IMR-90 (cell line): Measurements from ENCODE around the gene SENP6. TPM values are rescaled to one million over a fixed set of nuclear protein-coding genes. Genes with fewer than 3 reads are reported as not detected.

Experiments
- ATAC-seq: fragments of 200-7000 bp; cut with Tn5 transposase; 2 replicates; pipeline ENCODE4 v1.9.1; 2020; ENCODE audit warnings: low read depth, mild to moderate bottlenecking, moderate library complexity
- BruUV-seq: library from RNA; stranded (reverse); fragments of 400-500 nt; replicated peaks from 2 replicates; lab custom pipeline; 2021; lab: Mats Ljungman, UMichigan
- CTCF ChIA-PET: fragments of 300-600 bp; formaldehyde crosslinking; extraction: SDS; loops from one replicate; lab custom pipeline; 2021; ENCODE audit warnings: antibody characterized with exemption; lab: Yijun Ruan, JAX
- POLR2A ChIA-PET: fragments of 300-600 bp; sonication (Branson Sonifier 250); formaldehyde crosslinking; loops from one replicate; lab custom pipeline; 2022; ENCODE audit warnings: antibody characterized with exemption; ENCODE audit not compliant: unreplicated experiment; lab: Charles Lee
- DNase-seq: peaks from one replicate; pipeline ENCODE4 v3.0.0; 2013
- H2AFZ ChIP-seq: replicated peaks from 2 replicates; pipeline ENCODE3; 2013; ENCODE audit warnings: low read length, mild to moderate bottlenecking; ENCODE audit not compliant: poor library complexity
- H2AK5ac ChIP-seq: 2 replicates; pipeline ENCODE4 v1.6.1; 2013; ENCODE audit warnings: low read depth, low read length, inconsistent platforms
- H2AK9ac ChIP-seq: replicated peaks from 2 replicates; pipeline ENCODE3; 2013; ENCODE audit warnings: mild to moderate bottlenecking, low read depth, low read length, moderate library complexity; ENCODE audit not compliant: poor library complexity
- H2BK120ac ChIP-seq: 2 replicates; pipeline ENCODE4 v1.6.1; 2013; ENCODE audit warnings: low read depth, low read length, inconsistent platforms
- H2BK15ac ChIP-seq: 3 replicates; pipeline ENCODE4 v1.6.1; 2013; ENCODE audit warnings: low read depth, low read length, inconsistent platforms
- H2BK20ac ChIP-seq: 2 replicates; pipeline ENCODE4 v1.6.1; 2013; ENCODE audit warnings: low read depth, mild to moderate bottlenecking, inconsistent platforms, low read length, moderate library complexity
- H2BK5ac ChIP-seq: 2 replicates; pipeline ENCODE4 v1.6.1; 2013; ENCODE audit warnings: mild to moderate bottlenecking, low read depth, low read length, inconsistent platforms; ENCODE audit not compliant: poor library complexity, severe bottlenecking
- H3K14ac ChIP-seq: replicated peaks from 2 replicates; pipeline ENCODE4 v1.6.1; 2013; ENCODE audit warnings: low read depth, low read length, inconsistent platforms
- H3K18ac ChIP-seq: 2 replicates; pipeline ENCODE4 v1.6.1; 2013; ENCODE audit warnings: low read depth, low read length, control low read depth
- H3K23ac ChIP-seq: 2 replicates; pipeline ENCODE4 v1.6.1; 2013; ENCODE audit warnings: low read depth, low read length, inconsistent platforms
- H3K27ac ChIP-seq: 2 replicates; pipeline ENCODE4 v1.5.1; 2013; ENCODE audit warnings: mild to moderate bottlenecking, control low read depth, low read length; ENCODE audit not compliant: insufficient read depth
- H3K27me3 ChIP-seq: 2 replicates; pipeline ENCODE4 v1.6.1; 2013; ENCODE audit warnings: low read length; ENCODE audit not compliant: control insufficient read depth, insufficient read depth
- H3K36me3 ChIP-seq: 2 replicates; pipeline ENCODE4 v1.6.1; 2013; ENCODE audit warnings: low read length, mixed read lengths; ENCODE audit not compliant: control insufficient read depth, insufficient read depth
- H3K4ac ChIP-seq: 2 replicates; pipeline ENCODE4 v1.6.1; 2013; ENCODE audit warnings: low read depth, low read length, inconsistent platforms
- H3K4me1 ChIP-seq: 2 replicates; pipeline ENCODE4 v1.6.1; 2013; ENCODE audit warnings: low read length, mixed read lengths; ENCODE audit not compliant: control insufficient read depth, insufficient read depth
- H3K4me2 ChIP-seq: 2 replicates; pipeline ENCODE4 v1.6.1; 2013; ENCODE audit warnings: low read depth, mild to moderate bottlenecking, control low read depth, low read length, moderate library complexity
- H3K4me3 ChIP-seq: 2 replicates; pipeline ENCODE4 v1.5.1; 2013; ENCODE audit warnings: low read depth, mild to moderate bottlenecking, control low read depth, low read length, moderate library complexity; ENCODE audit not compliant: insufficient read depth
- H3K56ac ChIP-seq: 2 replicates; pipeline ENCODE4 v1.6.1; 2013; ENCODE audit warnings: low read length, inconsistent platforms; ENCODE audit not compliant: insufficient read depth; ENCODE audit errors: extremely low read depth
- H3K79me1 ChIP-seq, 2 experiments: 2 replicates each; pipeline ENCODE4 v1.6.1; 2013; ENCODE audit warnings: low read length in 2 of 2, inconsistent platforms in 1 of 2, low read depth in 1 of 2
- H3K9ac ChIP-seq: 2 replicates; pipeline ENCODE4 v1.6.1; 2013; ENCODE audit warnings: low read depth, low read length, control low read depth
- H3K9me1 ChIP-seq: 2 replicates; pipeline ENCODE4 v1.6.1; 2013; ENCODE audit warnings: low read length, inconsistent platforms; ENCODE audit not compliant: insufficient read depth
- H3K9me3 ChIP-seq: 2 replicates; pipeline ENCODE4 v1.6.1; 2013; ENCODE audit warnings: low read length; ENCODE audit not compliant: control insufficient read depth, insufficient read depth
- H4K20me1 ChIP-seq: 2 replicates; pipeline ENCODE4 v1.6.1; 2013; ENCODE audit warnings: low read length, inconsistent platforms; ENCODE audit not compliant: insufficient read depth
- H4K5ac ChIP-seq: 2 replicates; pipeline ENCODE4 v1.6.1; 2013; ENCODE audit warnings: mild to moderate bottlenecking, low read depth, low read length, control low read depth
- H4K8ac ChIP-seq, 2 experiments: 2 replicates each; pipeline ENCODE4 v1.6.1; 2013; ENCODE audit warnings: low read depth in 2 of 2, low read length in 2 of 2, control low read depth in 1 of 2, inconsistent platforms in 1 of 2
- H4K91ac ChIP-seq: 2 replicates; pipeline ENCODE4 v1.6.1; 2013; ENCODE audit warnings: low read depth, low read length, inconsistent platforms; ENCODE audit not compliant: insufficient read depth
- BHLHE40 ChIP-seq: fragments of 150-350 bp; IDR thresholded peaks from 2 replicates; pipeline ENCODE4 v1.6.1; 2016; ENCODE audit warnings: mild to moderate bottlenecking, low read depth, low read length
- CEBPB ChIP-seq: IDR thresholded peaks from 2 replicates; pipeline ENCODE4 v1.6.1; 2012; ENCODE audit warnings: low read depth, low read length, improper control_type of control experiment
- CHD1 ChIP-seq: IDR thresholded peaks from 2 replicates; pipeline ENCODE4 v1.6.1; 2012; ENCODE audit warnings: low read depth, low read length, improper control_type of control experiment
- FOS ChIP-seq: fragments of 150-350 bp; IDR thresholded peaks from 2 replicates; pipeline ENCODE4 v1.6.1; 2016; ENCODE audit warnings: low read depth, low read length
- MAFK ChIP-seq: IDR thresholded peaks from 2 replicates; pipeline ENCODE4 v1.6.1; 2012; ENCODE audit warnings: low read depth, low read length, improper control_type of control experiment
- MXI1 ChIP-seq: IDR thresholded peaks from 2 replicates; pipeline ENCODE4 v1.6.1; 2012; ENCODE audit warnings: low read depth, mild to moderate bottlenecking, low read length, moderate library complexity, borderline replicate concordance
- NFE2L2 ChIP-seq: fragments of 150-350 bp; IDR thresholded peaks from 2 replicates; pipeline ENCODE4 v1.6.1; 2016; ENCODE audit warnings: low read depth, mild to moderate bottlenecking, low read length
- POLR2A ChIP-seq: IDR thresholded peaks from 2 replicates; pipeline ENCODE4 v1.6.1; 2012; ENCODE audit warnings: mild to moderate bottlenecking, low read depth, low read length
- RCOR1 ChIP-seq: IDR thresholded peaks from 2 replicates; pipeline ENCODE4 v1.6.1; 2012; ENCODE audit warnings: mild to moderate bottlenecking, low read length, improper control_type of control experiment; ENCODE audit not compliant: insufficient replicate concordance
- RFX5 ChIP-seq: IDR thresholded peaks from 2 replicates; pipeline ENCODE4 v1.8.0; 2012; ENCODE audit warnings: low read depth, mild to moderate bottlenecking, low read length, moderate library complexity
- USF2 ChIP-seq: fragments of 150-350 bp; IDR thresholded peaks from 2 replicates; pipeline ENCODE4 v1.6.1; 2017; ENCODE audit warnings: mild to moderate bottlenecking, antibody characterized with exemption, low read length, low read depth
- dilution Hi-C: fragments of 300-500 bp; cut with HindIII; formaldehyde crosslinking; loops from one replicate; pipeline ENCODE4 v1.14.3; 2018; ENCODE audit warnings: low sequenced_read_pairs; ENCODE audit not compliant: unreplicated experiment
- in situ Hi-C: fragments of 300-500 bp; cut with MboI; formaldehyde crosslinking; loops from 3 replicates; pipeline ENCODE4 v1.14.3; 2019; ENCODE audit warnings: low sequenced_read_pairs, inconsistent platforms, mixed read lengths
- intact Hi-C: fragments of 100-400 bp; cut with micrococcal nuclease; formaldehyde crosslinking; loops from 2 replicates; pipeline ENCODE4 v1.10.0; 2022
- polyA plus RNA-seq, 3 experiments: library from polyadenylated mRNA; depleted of rRNA; stranded (reverse); fragments of >200 nt; gene quantifications; 2 replicates each; pipeline ENCODE4 v1.2.3, GENCODE V29; 2012; ENCODE audit warnings: low replicate concordance in 1 of 3
- total RNA-seq: library from RNA; depleted of rRNA; stranded (reverse); fragments of >200 nt; gene quantifications from 2 replicates; pipeline ENCODE4 v1.2.3, GENCODE V29; 2012
- TF ChIP-seq, protein P1 (sequence below): conservative IDR thresholded peaks from 2 replicates; pipeline ENCODE4 v1.5.1; 2012; ENCODE audit warnings: mild to moderate bottlenecking, low read depth, low read length, improper control_type of control experiment

Gene SENP6
- total and polyA plus RNA-seq, 2 of the 4 experiments (the other 2 are of a cell fraction), result 23.1 to 25.8 TPM

DNA sequence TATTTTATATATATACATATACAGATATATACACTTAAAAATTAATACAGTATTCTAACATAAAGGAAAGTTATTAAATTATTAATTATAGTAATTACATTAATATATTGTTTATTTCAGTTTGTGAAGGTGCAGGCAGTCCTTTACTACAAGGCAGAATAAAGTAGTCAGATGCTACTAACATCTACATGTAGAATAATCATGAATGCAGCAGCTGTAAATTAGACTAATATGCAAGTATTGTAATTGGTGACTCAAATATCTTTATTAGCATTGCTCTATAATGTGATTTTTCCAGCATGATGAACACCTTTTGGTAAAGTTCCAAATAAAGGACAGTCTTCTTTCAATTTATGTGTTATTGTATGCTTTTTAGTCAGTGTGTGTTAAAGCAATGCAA, 164.7 kb downstream of the SENP6 start:
- Histone ChIP-seq H2AK5ac (no peak overlapping the region), H3K4me1 (no peaks in the 10 kb centered on the region), H3K9me3 (no peaks in the 10 kb centered on the region), H3K36me3 (no peaks in the 10 kb centered on the region), H2BK5ac (no peak overlapping the region), H3K4me2 (no peak overlapping the region), H3K4ac (no peak overlapping the region), H3K9me1 (no peaks in the 10 kb centered on the region), H4K5ac (no peak overlapping the region), H4K20me1 (no peaks in the 10 kb centered on the region; the same call in 1 of the 2 replicates), H2BK120ac (no peak overlapping the region), H2AK9ac (no peak overlapping the region), H3K23ac (no peak overlapping the region), H2BK15ac (no peak overlapping the region), H3K27ac (no peak overlapping the region), H4K91ac (no peak overlapping the region), H3K18ac (no peak overlapping the region), H3K14ac (no peak overlapping the region), H3K9ac (no peak overlapping the region), H3K4me3 (no peak overlapping the region), H3K27me3 (no peaks in the 10 kb centered on the region), H3K56ac (no peak overlapping the region), H3K79me1 (peaks cover 12 to 23% of the 10 kb centered on the region in 2 experiments), H4K8ac (no peak overlapping the region), H2AFZ (no peak overlapping the region), H2BK20ac (no peak overlapping the region)
- CTCF ChIA-PET, result no interaction called here
- TF ChIP-seq CEBPB, result no peak
- no peak for TF ChIP-seq NFE2L2
- no peak for TF ChIP-seq MXI1
- no peak for TF ChIP-seq FOS
- TF ChIP-seq MAFK, result no peak
- no peak for TF ChIP-seq CHD1
- no peak for TF ChIP-seq USF2
- no peak for TF ChIP-seq RCOR1
- no peak for TF ChIP-seq RFX5
- TF ChIP-seq POLR2A, result no peak
- TF ChIP-seq, protein P1, sequence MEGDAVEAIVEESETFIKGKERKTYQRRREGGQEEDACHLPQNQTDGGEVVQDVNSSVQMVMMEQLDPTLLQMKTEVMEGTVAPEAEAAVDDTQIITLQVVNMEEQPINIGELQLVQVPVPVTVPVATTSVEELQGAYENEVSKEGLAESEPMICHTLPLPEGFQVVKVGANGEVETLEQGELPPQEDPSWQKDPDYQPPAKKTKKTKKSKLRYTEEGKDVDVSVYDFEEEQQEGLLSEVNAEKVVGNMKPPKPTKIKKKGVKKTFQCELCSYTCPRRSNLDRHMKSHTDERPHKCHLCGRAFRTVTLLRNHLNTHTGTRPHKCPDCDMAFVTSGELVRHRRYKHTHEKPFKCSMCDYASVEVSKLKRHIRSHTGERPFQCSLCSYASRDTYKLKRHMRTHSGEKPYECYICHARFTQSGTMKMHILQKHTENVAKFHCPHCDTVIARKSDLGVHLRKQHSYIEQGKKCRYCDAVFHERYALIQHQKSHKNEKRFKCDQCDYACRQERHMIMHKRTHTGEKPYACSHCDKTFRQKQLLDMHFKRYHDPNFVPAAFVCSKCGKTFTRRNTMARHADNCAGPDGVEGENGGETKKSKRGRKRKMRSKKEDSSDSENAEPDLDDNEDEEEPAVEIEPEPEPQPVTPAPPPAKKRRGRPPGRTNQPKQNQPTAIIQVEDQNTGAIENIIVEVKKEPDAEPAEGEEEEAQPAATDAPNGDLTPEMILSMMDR, result no peak
- TF ChIP-seq BHLHE40, result no peak
- BruUV-seq, result no TSS peak
- POLR2A ChIA-PET, result no interaction called here
- no peak for DNase-seq
- dilution Hi-C loops (no loop called here), in situ Hi-C loops (no loop called here), intact Hi-C loops (no loop called here)
- ATAC-seq, result no peak
